OCI-LY7 (cell line): ENCODE results near the gene NBEAL1. TPM values are rescaled to one million over a fixed set of nuclear protein-coding genes. Genes with fewer than 3 reads are reported as not detected.
"Not testable (repeated sequence)": the region's sequence is repeated elsewhere in the genome, so short reads cannot be mapped to it uniquely, and the experiment has no call there.

Source experiments
- Bru-seq: library from RNA; stranded (reverse); fragments of 400-500 nt; gene quantifications from one replicate; lab custom pipeline; 2021; lab: Mats Ljungman, UMichigan
- BruChase-seq, 2 experiments: library from RNA; stranded (reverse); fragments of 400-500 nt; gene quantifications; one replicate each; lab custom pipeline; 2021; lab: Mats Ljungman, UMichigan
- BruUV-seq: library from RNA; stranded (reverse); fragments of 400-500 nt; replicated peaks from 2 replicates; lab custom pipeline; 2021; lab: Mats Ljungman, UMichigan
- CTCF ChIA-PET: fragments of 300-600 bp; sonication (Branson Sonifier 250); formaldehyde crosslinking; loops from one replicate; lab custom pipeline; 2022; ENCODE audit warnings: antibody characterized with exemption; ENCODE audit not compliant: unreplicated experiment; lab: Charles Lee
- POLR2A ChIA-PET: fragments of 300-600 bp; sonication (Branson Sonifier 250); formaldehyde crosslinking; loops from one replicate; lab custom pipeline; 2022; ENCODE audit warnings: antibody characterized with exemption; lab: Charles Lee
- DNase-seq: peaks from one replicate; pipeline ENCODE4 v3.0.0-alpha.2; 2015; ENCODE audit warnings: low spot score
- H2AFZ ChIP-seq: fragments of 200-600 bp; sonication (generic), shearing (Covaris generic); 2 replicates; pipeline ENCODE4 v1.6.1; 2014; ENCODE audit warnings: mild to moderate bottlenecking, antibody characterized with exemption, low read length, moderate library complexity
- H3K27ac ChIP-seq: fragments of 200-600 bp; sonication (generic); 2 replicates; pipeline ENCODE4 v1.5.1; 2014; ENCODE audit warnings: mixed run types, low read depth, mild to moderate bottlenecking, moderate library complexity, low read length, inconsistent platforms; ENCODE audit not compliant: poor library complexity, severe bottlenecking
- H3K36me3 ChIP-seq: fragments of 200-600 bp; sonication (generic); 2 replicates; pipeline ENCODE4 v1.6.1; 2014; ENCODE audit warnings: mild to moderate bottlenecking, antibody characterized with exemption, low read length, moderate library complexity, mixed read lengths; ENCODE audit not compliant: insufficient read depth
- H3K4me1 ChIP-seq: fragments of 200-600 bp; sonication (generic); 2 replicates; pipeline ENCODE4 v1.5.1; 2014; ENCODE audit warnings: mild to moderate bottlenecking, low read length; ENCODE audit not compliant: insufficient read depth, poor library complexity, severe bottlenecking
- H3K4me2 ChIP-seq: fragments of 200-600 bp; sonication (generic); 2 replicates; pipeline ENCODE4 v1.6.1; 2014; ENCODE audit warnings: mild to moderate bottlenecking, low read length
- H3K4me3 ChIP-seq: fragments of 200-600 bp; sonication (generic); 2 replicates; pipeline ENCODE4 v1.5.1; 2014; ENCODE audit warnings: mild to moderate bottlenecking, low read depth, low read length; ENCODE audit not compliant: poor library complexity, severe bottlenecking
- H3K79me2 ChIP-seq: fragments of 200-600 bp; sonication (generic); 2 replicates; pipeline ENCODE4 v1.6.1; 2016; ENCODE audit warnings: low read depth, mild to moderate bottlenecking, low read length, moderate library complexity, mixed read lengths; ENCODE audit not compliant: insufficient read depth
- H3K9me2 ChIP-seq: fragments of 200-600 bp; sonication (generic); 2 replicates; pipeline ENCODE4 v1.6.1; 2016; ENCODE audit warnings: mild to moderate bottlenecking, low read length, mixed read lengths; ENCODE audit not compliant: insufficient read depth
- H3K9me3 ChIP-seq: fragments of 200-600 bp; sonication (generic); 2 replicates; pipeline ENCODE4 v1.6.1; 2014; ENCODE audit warnings: mild to moderate bottlenecking, mixed run types, low read length, mixed read lengths
- H4K20me1 ChIP-seq: fragments of 200-600 bp; sonication (generic); 2 replicates; pipeline ENCODE4 v1.6.1; 2014; ENCODE audit warnings: mild to moderate bottlenecking, antibody characterized with exemption, low read length, moderate library complexity, mixed read lengths; ENCODE audit not compliant: insufficient read depth
- EZH2phosphoT487 ChIP-seq: fragments of 200-600 bp; sonication (generic); IDR thresholded peaks from 2 replicates; pipeline ENCODE4 v1.6.1; 2018; ENCODE audit warnings: low read depth, borderline replicate concordance, mild to moderate bottlenecking, mixed run types, antibody characterized with exemption, low read length, moderate library complexity, mixed read lengths
- intact Hi-C: fragments of 100-400 bp; cut with micrococcal nuclease; formaldehyde crosslinking; loops from one replicate; pipeline ENCODE4 v1.10.0; 2022; ENCODE audit not compliant: unreplicated experiment
- long read RNA-seq: library from polyadenylated mRNA; stranded (forward); transcript quantifications from one replicate; pipeline ENCODE4 v2.0.0, GENCODE V29; 2022
- total RNA-seq, 2 experiments: library from RNA; depleted of rRNA in 1 of 2; stranded (reverse); fragments of >200 nt in 1 of 2; shearing (Covaris generic) in 1 of 2; gene quantifications; 2 replicates each; pipeline ENCODE4 v1.2.3, GENCODE V29; 2014 to 2022
- TF ChIP-seq, protein P1 (sequence below): fragments of 200-600 bp; sonication (generic); conservative IDR thresholded peaks from 2 replicates; pipeline ENCODE4 v1.5.1; 2014; ENCODE audit warnings: mild to moderate bottlenecking, antibody characterized with exemption, low read length, moderate library complexity, mixed read lengths

Gene NBEAL1
- total RNA-seq (2014; rRNA removed; shearing (Covaris generic)) (5.3 and 5.9 TPM in 2 replicates), total RNA-seq (2022) (10.4 and 12.7 TPM in 2 replicates), Bru-seq, nascent RNA (percentile 49 among the genes with signal in this experiment), BruChase-seq, experiment 1, labeled RNA remaining after a 6-hour chase (percentile 46 among the genes with signal in this experiment), BruChase-seq, experiment 2, labeled RNA remaining after a 2-hour chase (percentile 47 among the genes with signal in this experiment)
- long read RNA-seq, partial matches to known transcripts: 0 of 3 reads
- long read RNA-seq, other reads (novel, unspliced or antisense): 3 of 3 reads

DNA sequence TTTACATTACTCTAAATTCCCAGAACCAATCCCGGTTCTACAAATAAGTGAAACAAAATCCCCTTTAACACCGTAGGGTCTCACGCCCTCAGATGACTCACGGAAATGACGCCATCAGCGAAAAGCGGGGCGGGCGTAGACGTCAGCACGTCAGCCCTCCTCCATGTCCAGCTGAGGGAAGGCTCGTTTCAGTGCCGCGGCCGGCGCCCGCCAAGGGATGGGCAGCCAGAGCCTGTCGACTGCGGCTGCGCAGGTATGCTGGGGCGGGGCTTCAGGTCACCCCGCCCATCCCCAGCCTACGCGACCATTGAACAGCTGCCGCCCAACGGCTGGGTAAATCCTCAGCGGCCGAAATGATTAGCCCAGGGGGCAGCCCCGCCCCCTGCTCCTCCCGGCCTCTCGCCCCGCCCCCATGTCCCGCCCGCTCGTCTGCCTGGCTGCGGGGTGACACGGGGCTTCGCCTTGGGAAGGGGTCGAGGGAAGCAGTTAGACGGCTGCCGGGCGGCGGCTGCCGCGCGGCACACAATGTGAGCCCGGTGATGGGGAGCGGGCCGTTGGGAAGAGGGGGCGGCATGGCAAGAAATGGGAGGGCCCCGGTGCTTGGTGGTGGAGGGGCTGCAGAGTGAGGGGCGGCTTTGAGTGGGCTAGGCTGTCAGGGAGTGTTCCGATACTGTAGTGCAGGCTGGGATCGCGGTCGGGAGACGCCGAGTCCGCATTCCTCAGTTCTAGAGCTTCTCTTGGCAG is at the start of gene NBEAL1:
TSS of gene NBEAL1 (plus strand) at position 420 of the 744 bp plus-strand sequence. CDS start 1,510 bp downstream, outside the sequence.
- no TSS peak for BruUV-seq
- Histone ChIP-seq H3K79me2 (no peaks in the 10 kb centered on the region), H4K20me1 (no peaks in the 10 kb centered on the region), H3K9me3 (no peaks in the 10 kb centered on the region), H3K4me2 (peak within 1 kb of the TSS; percentile 80), H3K9me2 (no peaks in the 10 kb centered on the region), H3K36me3 (no peaks in the 10 kb centered on the region), H2AFZ (peak within 1 kb of the TSS; percentile 99), H3K4me3 (peak within 1 kb of the TSS; percentile 76), H3K4me1 (peaks cover 19% of the 10 kb centered on the region), H3K27ac (no peak within 1 kb of the TSS)
- TF ChIP-seq EZH2phosphoT487: no peak
- TF ChIP-seq, protein P1, sequence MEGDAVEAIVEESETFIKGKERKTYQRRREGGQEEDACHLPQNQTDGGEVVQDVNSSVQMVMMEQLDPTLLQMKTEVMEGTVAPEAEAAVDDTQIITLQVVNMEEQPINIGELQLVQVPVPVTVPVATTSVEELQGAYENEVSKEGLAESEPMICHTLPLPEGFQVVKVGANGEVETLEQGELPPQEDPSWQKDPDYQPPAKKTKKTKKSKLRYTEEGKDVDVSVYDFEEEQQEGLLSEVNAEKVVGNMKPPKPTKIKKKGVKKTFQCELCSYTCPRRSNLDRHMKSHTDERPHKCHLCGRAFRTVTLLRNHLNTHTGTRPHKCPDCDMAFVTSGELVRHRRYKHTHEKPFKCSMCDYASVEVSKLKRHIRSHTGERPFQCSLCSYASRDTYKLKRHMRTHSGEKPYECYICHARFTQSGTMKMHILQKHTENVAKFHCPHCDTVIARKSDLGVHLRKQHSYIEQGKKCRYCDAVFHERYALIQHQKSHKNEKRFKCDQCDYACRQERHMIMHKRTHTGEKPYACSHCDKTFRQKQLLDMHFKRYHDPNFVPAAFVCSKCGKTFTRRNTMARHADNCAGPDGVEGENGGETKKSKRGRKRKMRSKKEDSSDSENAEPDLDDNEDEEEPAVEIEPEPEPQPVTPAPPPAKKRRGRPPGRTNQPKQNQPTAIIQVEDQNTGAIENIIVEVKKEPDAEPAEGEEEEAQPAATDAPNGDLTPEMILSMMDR: no peak
- peak; percentile 96 for DNase-seq
- ChIA-PET POLR2A (interaction anchor here (0.6 kb wide), 2 partner anchors 18 to 162 kb away, joined by 3 to 6 read pairs; no protein-coding TSS in a partner anchor), CTCF (no interaction called here)
- intact Hi-C loops: loop anchor here (1.0 to 10.0 kb wide), 3 partner anchors 103 to 430 kb away; partner anchors contain the start of genes CYP20A1 and WDR12

DNA sequence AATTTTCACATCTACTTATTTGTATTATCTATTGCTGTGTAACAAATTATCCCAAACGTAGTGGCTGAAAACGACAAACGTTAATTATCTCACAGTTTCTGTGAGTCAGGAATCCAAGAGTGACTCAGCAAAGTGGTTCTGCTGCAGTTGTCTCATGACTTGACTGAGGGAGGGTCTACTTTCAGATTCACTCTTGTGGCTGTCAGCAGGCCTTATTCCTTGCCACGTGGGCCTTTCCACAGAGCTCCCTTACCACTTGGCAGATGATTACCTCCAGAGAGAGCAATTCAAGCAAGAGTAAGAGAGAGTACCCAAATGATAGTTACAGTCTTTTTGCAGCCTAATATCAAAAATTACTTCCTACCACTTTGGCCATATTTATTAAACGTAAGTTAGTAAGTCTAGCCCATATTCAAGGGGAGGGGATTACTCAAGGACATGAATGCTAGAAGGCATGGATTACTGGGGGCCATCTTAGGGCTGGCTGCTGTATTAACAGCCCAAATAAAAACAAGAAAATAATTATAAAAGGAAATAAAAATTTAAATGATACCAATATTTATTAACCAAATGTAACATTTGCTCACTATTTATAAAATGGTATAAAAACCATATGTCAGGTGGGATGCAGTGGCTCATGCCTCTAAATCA is 48.7 kb upstream of the NBEAL1 start:
- Histone ChIP-seq H3K4me1 (no peaks in the 10 kb centered on the region), H3K9me3 (no peaks in the 10 kb centered on the region), H2AFZ (no peak overlapping the region), H3K79me2 (no peaks in the 10 kb centered on the region), H4K20me1 (no peaks in the 10 kb centered on the region), H3K27ac (no peak overlapping the region), H3K9me2 (no peaks in the 10 kb centered on the region), H3K4me2 (no peak overlapping the region), H3K4me3 (no peak overlapping the region), H3K36me3 (no peaks in the 10 kb centered on the region)
- intact Hi-C loops: no loop called here
- DNase-seq: no peak
- BruUV-seq: no TSS peak
- ChIA-PET CTCF (no interaction called here), POLR2A (interaction anchor here (1.5 kb wide), 1 partner anchor 20 kb away, joined by 4 read pairs; no protein-coding TSS in a partner anchor)
- TF ChIP-seq, protein P1: no peak
- TF ChIP-seq EZH2phosphoT487: no peak

DNA sequence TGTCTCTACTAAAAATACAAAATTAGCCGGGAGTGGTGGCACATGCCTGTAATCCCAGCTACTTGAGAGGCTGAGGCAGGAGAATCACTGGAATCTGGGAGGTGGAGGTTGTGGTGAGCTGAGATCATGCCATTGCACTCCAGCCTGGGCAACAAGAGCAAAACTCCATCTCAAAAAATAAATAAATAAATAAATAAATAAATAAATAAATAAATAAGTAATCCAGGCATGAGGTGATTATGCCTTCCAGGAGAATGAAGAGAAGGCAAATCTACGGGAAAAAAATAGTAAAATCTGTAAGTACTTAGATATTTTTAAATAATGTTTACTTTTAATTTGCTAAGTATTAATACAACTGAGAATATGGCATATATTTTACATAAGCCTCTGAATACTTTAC is 45.3 kb upstream of the NBEAL1 start:
- H3K36me3 ChIP-seq, H3K27ac ChIP-seq, DNase-seq, H3K9me2 ChIP-seq, H3K4me1 ChIP-seq, intact Hi-C loops, H3K4me2 ChIP-seq, H3K79me2 ChIP-seq, H2AFZ ChIP-seq, BruUV-seq, H4K20me1 ChIP-seq, H3K9me3 ChIP-seq, CTCF ChIA-PET, H3K4me3 ChIP-seq: not testable (repeated sequence)
- POLR2A ChIA-PET: interaction anchor here (0.6 to 1.3 kb wide), 5 partner anchors 9 to 154 kb away, joined by 3 to 4 read pairs (median 3); no protein-coding TSS in a partner anchor
